ENCODE data around the gene CD160. TPM values are rescaled to one million over a fixed set of nuclear protein-coding genes. Genes with fewer than 3 reads are reported as not detected.
"Not testable (repeated sequence)": the region's sequence is repeated elsewhere in the genome, so short reads cannot be mapped to it uniquely, and the experiment has no call there.

Gene CD160
- total RNA-seq, 1 donor from 2014 or later = not detected

GRCh38 chr1:145758116-145758515 lies 38.8 kb downstream of the CD160 start:
- Mint-ChIP-seq H3K36me3 (peaks cover 37% of the 10 kb centered on the region), H3K4me1 (ENCODE audit: unreplicated experiment) (no peaks in the 10 kb centered on the region), H3K27ac (no peak overlapping the region), H3K9me3 (peaks cover 4% of the 10 kb centered on the region), H3K27me3 (no peaks in the 10 kb centered on the region), H3K4me3 (no peak overlapping the region)
- TF ChIP-seq CTCF (conservative IDR thresholded peaks at IDR 0.05) = no peak
- no peak for DNase-seq (ENCODE audit: extremely low spot score, unreplicated experiment)

- Mint-ChIP-seq H3K4me1 (ENCODE audit: unreplicated experiment) (no peaks in the 10 kb centered on the region), H3K9me3 (peaks cover 4% of the 10 kb centered on the region), H3K27ac (no peak overlapping the region), H3K27me3 (no peaks in the 10 kb centered on the region), H3K36me3 (peaks cover 37% of the 10 kb centered on the region), H3K4me3 (no peak overlapping the region)
- TF ChIP-seq CTCF (conservative IDR thresholded peaks at IDR 0.05) = no peak
- DNase-seq (ENCODE audit: extremely low spot score, unreplicated experiment) = no peak
Measured at GRCh38 chr1:145758575-145758974, 39.3 kb downstream of the CD160 start.

- peaks cover 4% of the 10 kb centered on the region for H3K9me3 Mint-ChIP-seq
- H3K27ac Mint-ChIP-seq = no peak overlapping the region
- no peak for DNase-seq (ENCODE audit: extremely low spot score, unreplicated experiment)
- no peaks in the 10 kb centered on the region for H3K27me3 Mint-ChIP-seq
- H3K36me3 Mint-ChIP-seq = peaks cover 33% of the 10 kb centered on the region
- H3K4me3 Mint-ChIP-seq = no peak overlapping the region
- no peak for TF ChIP-seq CTCF (conservative IDR thresholded peaks at IDR 0.05)
- H3K4me1 Mint-ChIP-seq (ENCODE audit: unreplicated experiment) = no peaks in the 10 kb centered on the region
Measured at GRCh38 chr1:145759721-145760120, 40.4 kb downstream of the CD160 start.

GRCh38 chr1:145760395-145760949 lies 41.2 kb downstream of the CD160 start:
- not testable (repeated sequence) for H3K9me3 Mint-ChIP-seq

GRCh38 chr1:145761498-145761897 lies 42.2 kb downstream of the CD160 start:
- H3K27ac Mint-ChIP-seq; H3K9me3 Mint-ChIP-seq; DNase-seq (ENCODE audit: extremely low spot score, unreplicated experiment); H3K4me1 Mint-ChIP-seq (ENCODE audit: unreplicated experiment); H3K4me3 Mint-ChIP-seq; H3K27me3 Mint-ChIP-seq: not testable (repeated sequence)
- H3K36me3 Mint-ChIP-seq = peaks cover 35% of the 10 kb centered on the region

More at GRCh38 chr1:145760395-145760949, 41.2 kb downstream of the CD160 start:
- H3K27ac Mint-ChIP-seq; H3K27me3 Mint-ChIP-seq; H3K4me1 Mint-ChIP-seq (ENCODE audit: unreplicated experiment); H3K4me3 Mint-ChIP-seq; DNase-seq (ENCODE audit: extremely low spot score, unreplicated experiment): not testable (repeated sequence)
- H3K36me3 Mint-ChIP-seq = peaks cover 32% of the 10 kb centered on the region

GRCh38 chr1:145762001-145762400 lies 42.7 kb downstream of the CD160 start:
- H3K27ac Mint-ChIP-seq; H3K27me3 Mint-ChIP-seq; H3K4me3 Mint-ChIP-seq; H3K4me1 Mint-ChIP-seq (ENCODE audit: unreplicated experiment); DNase-seq (ENCODE audit: extremely low spot score, unreplicated experiment); H3K9me3 Mint-ChIP-seq: not testable (repeated sequence)
- peaks cover 35% of the 10 kb centered on the region for H3K36me3 Mint-ChIP-seq

- H3K9me3 Mint-ChIP-seq; H3K27ac Mint-ChIP-seq; H3K27me3 Mint-ChIP-seq; H3K4me3 Mint-ChIP-seq; DNase-seq (ENCODE audit: extremely low spot score, unreplicated experiment); H3K4me1 Mint-ChIP-seq (ENCODE audit: unreplicated experiment): not testable (repeated sequence)
- H3K36me3 Mint-ChIP-seq = peaks cover 28% of the 10 kb centered on the region
Measured at GRCh38 chr1:145764231-145764940, 45.1 kb downstream of the CD160 start.

- not testable (repeated sequence) for H3K9me3 Mint-ChIP-seq; DNase-seq (ENCODE audit: extremely low spot score, unreplicated experiment); H3K27ac Mint-ChIP-seq; H3K4me1 Mint-ChIP-seq (ENCODE audit: unreplicated experiment); H3K27me3 Mint-ChIP-seq; H3K4me3 Mint-ChIP-seq
- H3K36me3 Mint-ChIP-seq = peaks cover 23% of the 10 kb centered on the region
Measured at GRCh38 chr1:145765127-145765526, 45.8 kb downstream of the CD160 start.

GRCh38 chr1:145765585-145766360 lies 46.5 kb downstream of the CD160 start:
- not testable (repeated sequence) for DNase-seq (ENCODE audit: extremely low spot score, unreplicated experiment); H3K4me3 Mint-ChIP-seq; H3K4me1 Mint-ChIP-seq (ENCODE audit: unreplicated experiment); H3K27me3 Mint-ChIP-seq; H3K9me3 Mint-ChIP-seq; H3K27ac Mint-ChIP-seq
- peaks cover 23% of the 10 kb centered on the region for H3K36me3 Mint-ChIP-seq

GRCh38 chr1:145766926-145767325 lies 47.6 kb downstream of the CD160 start:
- not testable (repeated sequence) for H3K4me1 Mint-ChIP-seq (ENCODE audit: unreplicated experiment); H3K27me3 Mint-ChIP-seq; H3K9me3 Mint-ChIP-seq; DNase-seq (ENCODE audit: extremely low spot score, unreplicated experiment); H3K4me3 Mint-ChIP-seq; H3K27ac Mint-ChIP-seq
- peaks cover 25% of the 10 kb centered on the region for H3K36me3 Mint-ChIP-seq

GRCh38 chr1:145768004-145768403 lies 48.7 kb downstream of the CD160 start:
- not testable (repeated sequence) for H3K27me3 Mint-ChIP-seq; H3K4me1 Mint-ChIP-seq (ENCODE audit: unreplicated experiment); H3K27ac Mint-ChIP-seq; H3K9me3 Mint-ChIP-seq; DNase-seq (ENCODE audit: extremely low spot score, unreplicated experiment); H3K4me3 Mint-ChIP-seq
- H3K36me3 Mint-ChIP-seq = peaks cover 24% of the 10 kb centered on the region

Measured in type B pancreatic cell (in vitro differentiated cells).